K562 (cell line): ENCODE data around the gene HSDL1. TPM values are rescaled to one million over a fixed set of nuclear protein-coding genes. Genes with fewer than 3 reads are reported as not detected.
A peak's percentile ranks its signal among the peaks of the same experiment; 100 is the strongest.

Experiments used
- C11orf30 ChIP-seq: fragments of 450-650 bp; IDR thresholded peaks from 2 replicates; pipeline ENCODE4 v1.6.1; 2016; ENCODE audit warnings: low read depth, mild to moderate bottlenecking
- CBX8 ChIP-seq: fragments of 200-600 bp; sonication (generic); IDR thresholded peaks from 2 replicates; pipeline ENCODE4 v1.6.1; 2012; ENCODE audit warnings: borderline replicate concordance, mixed run types, low read depth, mild to moderate bottlenecking, moderate library complexity, mixed read lengths, low read length, control low read depth, inconsistent platforms; ENCODE audit not compliant: poor library complexity, severe bottlenecking; ENCODE audit errors: extremely low read depth
- FOXA3 ChIP-seq, 2 experiments: fragments of 450-650 bp in 1 of 2; sonication (generic) in 1 of 2; formaldehyde crosslinking; IDR thresholded peaks in 1 of 2; conservative IDR thresholded peaks in 1 of 2; 2 replicates each; pipeline versions ENCODE4 v1.4.0 to v1.8.0; 2020 to 2022; ENCODE audit warnings: mild to moderate bottlenecking in 2 of 2, missing genetic modification reagents in 1 of 2
- FOXK2 ChIP-seq, 2 experiments: fragments of 450-650 bp; IDR thresholded peaks in 1 of 2; conservative IDR thresholded peaks in 1 of 2; 2 replicates each; pipeline ENCODE4 v1.6.1; 2016; ENCODE audit warnings: low read depth in 2 of 2, mild to moderate bottlenecking in 1 of 2
- GABPB1 ChIP-seq: sonication (generic); formaldehyde crosslinking; IDR thresholded peaks from 2 replicates; pipeline ENCODE4 v1.8.0; 2022; ENCODE audit warnings: mild to moderate bottlenecking, missing genetic modification reagents
- HDAC8 ChIP-seq: fragments of 450-650 bp; IDR thresholded peaks from 2 replicates; pipeline ENCODE4 v1.6.1; 2016; ENCODE audit warnings: mild to moderate bottlenecking, missing genetic modification characterization, moderate library complexity, missing compliant biosample characterization
- MAFK ChIP-seq: IDR thresholded peaks from 2 replicates; pipeline ENCODE4 v1.6.1; 2011; ENCODE audit warnings: low read length, improper control_type of control experiment
- MAZ ChIP-seq, 2 experiments: fragments of 450-650 bp in 1 of 2; sonication (generic) in 1 of 2; formaldehyde crosslinking; IDR thresholded peaks in 1 of 2; conservative IDR thresholded peaks in 1 of 2; 2 replicates each; pipeline versions ENCODE4 v1.4.0 to v1.5.0; 2020; ENCODE audit warnings: mild to moderate bottlenecking in 1 of 2, missing genetic modification reagents in 1 of 2
- NR4A1 ChIP-seq, 2 experiments: fragments of 250-450 bp in 1 of 2; fragments of 450-650 bp in 1 of 2; sonication (Bioruptor Pico) in 1 of 2; IDR thresholded peaks; 2 replicates each; pipeline versions ENCODE4 v1.4.0 to v1.6.1; 2016 to 2020; ENCODE audit warnings: mild to moderate bottlenecking in 2 of 2, missing compliant biosample characterization in 1 of 2, missing genetic modification characterization in 1 of 2, moderate library complexity in 1 of 2
- RAD21 ChIP-seq, 2 experiments: fragments of 250-450 bp in 1 of 2; fragments of 450-650 bp in 1 of 2; sonication (Bioruptor Pico) in 1 of 2; formaldehyde crosslinking in 1 of 2; IDR thresholded peaks in 1 of 2; conservative IDR thresholded peaks in 1 of 2; 2 replicates each; pipeline versions ENCODE4 v1.4.0 to v1.8.0; 2020 to 2022; ENCODE audit warnings: mild to moderate bottlenecking in 2 of 2, moderate library complexity in 1 of 2
- SRF ChIP-seq, 2 experiments: fragments of 250-450, 450-650 bp in 1 of 2; sonication (Bioruptor Pico) in 1 of 2; sonication (generic) in 1 of 2; formaldehyde crosslinking; IDR thresholded peaks; 2 replicates each; pipeline versions ENCODE4 v1.5.0 to v1.5.1; 2020 to 2022; ENCODE audit warnings: mild to moderate bottlenecking in 1 of 2, missing genetic modification reagents in 1 of 2
- TCF7L2 ChIP-seq: fragments of 150-350 bp; IDR thresholded peaks from 2 replicates; pipeline ENCODE4 v1.6.1; 2016; ENCODE audit warnings: low read depth, mild to moderate bottlenecking, low read length, moderate library complexity
- YY1 ChIP-seq, 3 experiments: IDR thresholded peaks; 2 replicates each; pipeline ENCODE4 v1.6.1; 2011; ENCODE audit warnings: low read length in 2 of 3, mild to moderate bottlenecking in 2 of 3, moderate library complexity in 2 of 3, borderline replicate concordance in 1 of 3, control low read depth in 1 of 3, low read depth in 1 of 3; ENCODE audit not compliant: insufficient read depth in 3 of 3, insufficient replicate concordance in 2 of 3, control insufficient read depth in 1 of 3, insufficient read length in 1 of 3; ENCODE audit errors: extremely low read depth in 1 of 3
- ZFP36 ChIP-seq: fragments of 150-350 bp; IDR thresholded peaks from 2 replicates; pipeline ENCODE4 v1.6.1; 2018; ENCODE audit warnings: low read length, low read depth; ENCODE audit not compliant: partially characterized antibody
- ZFX ChIP-seq: sonication (generic); formaldehyde crosslinking; IDR thresholded peaks from 2 replicates; pipeline ENCODE4 v1.8.0; 2022; ENCODE audit warnings: mild to moderate bottlenecking, missing genetic modification reagents, moderate library complexity
- ZKSCAN1 ChIP-seq: fragments of 150-350 bp; IDR thresholded peaks from 2 replicates; pipeline ENCODE4 v1.6.1; 2016; ENCODE audit warnings: low read depth, low read length
- ZNF253 ChIP-seq: fragments of 250-450 bp; sonication (Bioruptor Pico); conservative IDR thresholded peaks from 2 replicates; pipeline ENCODE4 v1.6.1; 2021; ENCODE audit warnings: mild to moderate bottlenecking
- polyA plus RNA-seq, 8 experiments: library from polyadenylated mRNA; depleted of rRNA in 4 of 8; stranded (reverse) in 5 of 8; unstranded in 3 of 8; fragments of >200 nt; fragmentation: Nextera tagmentation in 2 of 8; fragmentation: Illumina TruSeq in 1 of 8; extraction: Ambion mirVana in 2 of 8; extraction: Trizol in 1 of 8; gene quantifications; 2 replicates each; pipeline versions ENCODE4 v1.2.1 to v1.2.3, GENCODE V29; 2011 to 2014; ENCODE audit warnings: inconsistent platforms in 1 of 8, missing spikeins in 1 of 8
- total RNA-seq, 7 experiments: library from RNA; depleted of rRNA in 6 of 7; stranded (reverse); fragments of >200 nt in 6 of 7; fragmentation: Illumina TruSeq in 2 of 7; extraction: Trizol in 2 of 7; gene quantifications; 2 replicates each; pipeline versions ENCODE4 v1.2.1 to v1.2.3, GENCODE V29; 2011 to 2021; ENCODE audit warnings: low replicate concordance in 1 of 7
- TF ChIP-seq, protein P1 (sequence below): sonication (generic); formaldehyde crosslinking; IDR thresholded peaks from 2 replicates; pipeline ENCODE4 v1.8.1; 2023; ENCODE audit warnings: mild to moderate bottlenecking, missing genetic modification reagents, moderate library complexity
- TF ChIP-seq, protein P2 (sequence below): sonication (generic); formaldehyde crosslinking; IDR thresholded peaks from 2 replicates; pipeline ENCODE4 v1.9.0; 2022; ENCODE audit warnings: mild to moderate bottlenecking, missing genetic modification reagents
- TF ChIP-seq, protein P3 (sequence below): fragments of 450-650 bp; formaldehyde crosslinking; IDR thresholded peaks from 2 replicates; pipeline ENCODE4 v1.4.0; 2020; ENCODE audit warnings: mild to moderate bottlenecking, moderate library complexity

Gene HSDL1
- total and polyA plus RNA-seq, 9 of the 15 experiments (the other 6 are each of a cell fraction or from before 2014, with no cell fraction given), result 14.8 to 41.2 (median 27.7) TPM

DNA sequence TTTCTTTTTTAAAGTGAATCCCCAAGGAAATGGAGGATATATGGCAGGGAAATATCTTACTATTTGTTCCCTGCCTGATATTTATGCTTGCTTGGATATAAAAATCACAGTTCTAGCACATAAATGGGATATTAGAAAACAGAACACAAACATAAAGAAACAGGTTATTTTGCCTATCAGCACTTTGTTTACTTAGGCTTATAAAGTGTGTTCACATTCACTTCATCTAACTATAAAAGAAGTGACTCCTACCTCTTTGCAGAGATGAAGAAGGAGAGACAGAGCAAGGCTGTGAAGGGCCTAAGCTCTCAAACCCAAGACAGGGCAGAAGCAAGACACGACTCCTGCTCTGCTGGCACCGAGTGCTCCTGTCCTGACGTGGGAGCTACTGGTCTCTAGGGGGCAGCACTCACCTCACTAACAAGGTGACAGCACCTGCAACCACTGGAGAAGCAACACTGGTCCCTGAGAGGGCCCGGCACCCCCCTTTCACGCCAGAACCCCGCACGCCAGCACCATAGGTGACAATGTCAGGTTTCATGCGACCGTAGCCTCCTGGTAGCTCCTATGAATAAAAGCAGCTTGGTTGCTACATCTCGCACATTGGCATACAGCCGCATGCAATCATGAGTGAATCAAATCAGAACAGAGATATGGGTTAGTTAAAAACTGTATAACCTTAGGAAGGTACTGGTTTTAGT lies 60.3 kb downstream of the HSDL1 start (continued):
- TF ChIP-seq MAZ (CRISPR knock-in tag; conservative IDR thresholded peaks at IDR 0.05 in 1 of 2, IDR thresholded peaks at IDR 0.05 in 1 of 2), result no peak
- TF ChIP-seq MAFK, result no peak
- TF ChIP-seq, protein P1, sequence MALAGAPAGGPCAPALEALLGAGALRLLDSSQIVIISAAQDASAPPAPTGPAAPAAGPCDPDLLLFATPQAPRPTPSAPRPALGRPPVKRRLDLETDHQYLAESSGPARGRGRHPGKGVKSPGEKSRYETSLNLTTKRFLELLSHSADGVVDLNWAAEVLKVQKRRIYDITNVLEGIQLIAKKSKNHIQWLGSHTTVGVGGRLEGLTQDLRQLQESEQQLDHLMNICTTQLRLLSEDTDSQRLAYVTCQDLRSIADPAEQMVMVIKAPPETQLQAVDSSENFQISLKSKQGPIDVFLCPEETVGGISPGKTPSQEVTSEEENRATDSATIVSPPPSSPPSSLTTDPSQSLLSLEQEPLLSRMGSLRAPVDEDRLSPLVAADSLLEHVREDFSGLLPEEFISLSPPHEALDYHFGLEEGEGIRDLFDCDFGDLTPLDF (CRISPR knock-in tag), result 0 out of 2 replicates have a peak, but pooled peaks have one; percentile 37
- TF ChIP-seq C11orf30, result peak; percentile 76
- TF ChIP-seq YY1 (IDR thresholded peaks at IDR 0.05; ENCODE audit: borderline replicate concordance in 1 of 3, control insufficient read depth in 1 of 3, extremely low read depth in 1 of 3, insufficient read depth in 3 of 3, insufficient read length in 1 of 3, insufficient replicate concordance in 2 of 3, low read depth in 1 of 3, low read length in 2 of 3), result peak in 1 of 3 experiments; percentile 13
- TF ChIP-seq NR4A1 (CRISPR knock-in tag; IDR thresholded peaks at IDR 0.05), result no peak
- TF ChIP-seq NR4A1 (tag; IDR thresholded peaks at IDR 0.05), result no peak
- no peak for TF ChIP-seq ZFX (CRISPR knock-in tag)
- TF ChIP-seq ZFP36, result peak; percentile 13
- TF ChIP-seq, protein P2, sequence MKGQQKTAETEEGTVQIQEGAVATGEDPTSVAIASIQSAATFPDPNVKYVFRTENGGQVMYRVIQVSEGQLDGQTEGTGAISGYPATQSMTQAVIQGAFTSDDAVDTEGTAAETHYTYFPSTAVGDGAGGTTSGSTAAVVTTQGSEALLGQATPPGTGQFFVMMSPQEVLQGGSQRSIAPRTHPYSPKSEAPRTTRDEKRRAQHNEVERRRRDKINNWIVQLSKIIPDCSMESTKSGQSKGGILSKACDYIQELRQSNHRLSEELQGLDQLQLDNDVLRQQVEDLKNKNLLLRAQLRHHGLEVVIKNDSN, result peak; percentile 23; the same call in 1 of the 2 replicates
- TF ChIP-seq FOXK2 (conservative IDR thresholded peaks at IDR 0.05 in 1 of 2, IDR thresholded peaks at IDR 0.05 in 1 of 2; ENCODE audit: low read depth in 2 of 2), result no peak
- TF ChIP-seq GABPB1 (CRISPR knock-in tag), result 0 out of 2 replicates have a peak, but pooled peaks have one; percentile 29
- TF ChIP-seq SRF (CRISPR knock-in tag; IDR thresholded peaks at IDR 0.05), result no peak
- no peak for TF ChIP-seq ZKSCAN1
- TF ChIP-seq FOXA3 (CRISPR knock-in tag; conservative IDR thresholded peaks at IDR 0.05 in 1 of 2, IDR thresholded peaks at IDR 0.05 in 1 of 2), result 0 out of 4 replicates have a peak, but pooled peaks of 1 of the 2 experiments have one; percentile 15
- no peak for TF ChIP-seq HDAC8
- no peak for TF ChIP-seq TCF7L2
- TF ChIP-seq CBX8, result no peak
- no peak for TF ChIP-seq ZNF253 (CRISPR knock-in tag)
- TF ChIP-seq, protein P3, sequence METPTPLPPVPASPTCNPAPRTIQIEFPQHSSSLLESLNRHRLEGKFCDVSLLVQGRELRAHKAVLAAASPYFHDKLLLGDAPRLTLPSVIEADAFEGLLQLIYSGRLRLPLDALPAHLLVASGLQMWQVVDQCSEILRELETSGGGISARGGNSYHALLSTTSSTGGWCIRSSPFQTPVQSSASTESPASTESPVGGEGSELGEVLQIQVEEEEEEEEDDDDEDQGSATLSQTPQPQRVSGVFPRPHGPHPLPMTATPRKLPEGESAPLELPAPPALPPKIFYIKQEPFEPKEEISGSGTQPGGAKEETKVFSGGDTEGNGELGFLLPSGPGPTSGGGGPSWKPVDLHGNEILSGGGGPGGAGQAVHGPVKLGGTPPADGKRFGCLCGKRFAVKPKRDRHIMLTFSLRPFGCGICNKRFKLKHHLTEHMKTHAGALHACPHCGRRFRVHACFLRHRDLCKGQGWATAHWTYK (CRISPR knock-in tag), result no peak
- TF ChIP-seq RAD21 (CRISPR knock-in tag; conservative IDR thresholded peaks at IDR 0.05 in 1 of 2, IDR thresholded peaks at IDR 0.05 in 1 of 2), result peak; percentile 60 to 91
